GM18519 (cell line): ENCODE measurements around the gene PRSS16.
"Not testable (repeated sequence)": the region's sequence is repeated elsewhere in the genome, so short reads cannot be mapped to it uniquely, and the experiment has no call there.

Source experiments
- ATAC-seq: cut with Tn5 transposase; IDR thresholded peaks from one replicate; pipeline ENCODE4 v1.9.1; 2021; ENCODE audit warnings: mild to moderate bottlenecking, moderate library complexity; ENCODE audit not compliant: unreplicated experiment, low FRiP score

PRSS16 gene

GRCh38 chr6:27241443-27241842 lies 6.1 kb upstream of the PRSS16 start:
- ATAC-seq: no peak

DNA sequence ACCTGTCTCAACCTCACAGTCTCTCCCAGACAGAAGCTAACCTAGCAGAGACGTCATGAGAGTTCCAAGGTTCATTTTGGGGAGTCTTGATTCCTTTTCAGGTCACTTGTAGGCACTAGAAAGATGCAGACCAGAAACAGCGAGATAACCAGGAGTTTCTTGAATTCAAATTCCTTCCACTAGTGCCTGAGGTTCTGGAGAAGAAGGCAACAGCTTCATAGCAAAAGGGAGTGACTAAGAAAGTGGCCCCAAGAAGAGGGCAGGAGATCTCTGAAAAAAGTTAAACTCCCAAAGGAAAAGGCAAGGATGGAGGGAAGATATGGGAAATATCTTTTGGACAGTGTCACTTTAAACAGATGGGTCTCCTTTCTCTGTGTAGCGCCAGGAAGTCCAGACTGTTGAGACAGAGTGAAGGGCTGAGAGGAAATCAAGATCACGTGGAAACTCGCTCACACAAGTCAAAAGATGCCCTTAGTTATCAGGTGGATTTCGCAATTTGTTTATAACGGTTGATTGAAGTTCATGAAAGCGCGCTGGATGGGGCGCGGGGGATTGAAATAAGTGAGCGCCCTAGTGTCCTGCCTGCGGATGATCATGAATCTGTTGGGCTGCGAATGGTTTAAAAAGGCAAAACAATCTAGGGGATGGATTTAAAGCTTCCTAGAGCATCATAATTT lies 4.8 kb upstream of the PRSS16 start:
- no peak for ATAC-seq

DNA sequence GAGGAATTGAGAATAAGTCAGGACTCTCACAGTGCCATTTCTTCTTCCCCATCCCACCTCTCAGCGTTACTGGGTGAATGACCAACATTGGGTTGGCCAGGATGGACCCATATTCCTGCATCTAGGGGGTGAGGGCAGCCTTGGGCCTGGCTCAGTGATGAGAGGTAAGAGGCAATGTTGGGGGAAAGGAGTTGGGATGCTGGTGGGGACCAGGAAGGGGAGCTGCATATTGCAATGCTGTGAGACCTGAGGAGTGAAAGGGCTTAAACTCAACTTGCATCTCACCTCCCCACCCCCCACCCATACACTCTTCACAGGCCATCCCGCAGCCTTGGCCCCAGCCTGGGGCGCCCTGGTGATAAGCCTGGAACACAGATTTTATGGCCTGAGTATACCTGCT lies 1.3 kb downstream of the PRSS16 start:
- no peak for ATAC-seq

- no peak for ATAC-seq
Measured at GRCh38 chr6:27250277-27251111, 3.0 kb downstream of the PRSS16 start.

DNA sequence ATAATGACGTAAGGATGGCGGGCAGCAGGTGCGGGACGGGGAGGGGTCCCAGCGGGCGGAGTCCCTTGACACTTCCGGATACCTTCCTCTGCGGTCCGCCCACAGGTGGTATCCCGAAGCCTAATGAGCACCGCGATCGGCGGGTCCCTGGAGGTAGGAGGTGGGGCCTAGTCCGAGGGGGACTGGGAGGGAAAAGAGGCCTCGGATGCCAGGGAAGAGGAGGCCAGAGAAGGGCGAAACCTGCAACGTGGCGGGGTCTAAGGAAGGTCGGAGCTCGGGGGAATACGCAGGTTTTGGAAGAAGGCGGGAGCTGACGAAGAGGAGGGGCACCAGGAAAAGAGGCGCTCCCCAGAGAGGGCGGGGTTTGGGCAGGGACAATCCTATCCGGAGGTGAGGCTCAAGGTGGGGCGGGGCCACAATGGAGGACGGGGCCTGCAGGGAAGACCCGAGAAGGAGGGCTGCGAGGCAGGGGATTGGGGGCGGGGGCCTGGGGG lies 3.7 kb downstream of the PRSS16 start:
- ATAC-seq: peak; percentile 33

DNA sequence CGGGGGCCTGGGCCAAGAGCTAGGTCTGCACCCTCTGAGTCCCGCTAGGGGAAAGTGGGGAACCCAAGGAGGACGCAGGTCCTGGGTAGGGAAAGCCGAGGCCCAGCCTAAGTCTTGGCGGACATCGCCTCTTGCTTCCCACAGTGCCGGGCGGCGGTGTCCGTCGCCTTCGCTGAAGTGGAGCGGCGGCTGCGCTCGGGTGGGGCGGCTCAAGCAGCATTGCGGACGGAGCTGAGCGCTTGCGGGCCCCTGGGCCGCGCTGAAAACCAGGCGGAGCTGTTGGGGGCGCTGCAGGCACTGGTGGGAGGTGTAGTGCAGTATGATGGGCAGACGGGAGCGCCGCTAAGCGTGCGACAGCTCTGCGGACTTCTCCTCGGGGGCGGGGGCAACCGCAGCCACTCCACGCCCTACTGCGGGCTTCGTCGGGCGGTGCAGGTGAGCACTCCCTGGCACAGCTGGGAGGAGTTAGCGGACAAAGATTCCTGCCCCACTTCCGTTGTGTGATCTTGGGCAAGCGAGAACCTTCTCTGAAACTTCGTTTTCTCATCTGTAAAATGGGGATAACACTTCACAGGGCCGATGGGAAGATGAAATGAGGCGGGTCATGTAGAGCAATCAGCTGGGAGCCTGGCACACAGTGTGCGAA lies 4.2 kb downstream of the PRSS16 start:
- peak; percentile 85 for ATAC-seq

DNA sequence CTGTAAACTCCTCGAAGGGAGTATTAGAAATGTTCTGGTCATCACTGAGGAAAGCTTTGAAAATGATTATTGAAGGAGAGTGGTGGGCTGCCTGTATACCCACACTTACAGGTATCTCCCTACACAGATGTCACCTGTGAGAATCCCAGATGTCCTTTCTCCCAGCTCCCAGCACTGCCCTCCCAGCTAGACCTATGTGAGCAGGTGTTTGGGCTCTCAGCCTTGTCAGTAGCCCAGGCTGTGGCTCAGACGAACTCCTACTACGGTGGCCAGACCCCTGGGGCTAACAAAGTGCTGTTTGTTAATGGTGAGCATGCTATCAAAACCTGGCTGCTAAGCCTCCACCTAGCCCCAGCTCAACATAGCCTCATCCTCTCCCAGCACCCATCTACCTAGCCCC lies 7.1 kb downstream of the PRSS16 start:
- no peak for ATAC-seq

DNA sequence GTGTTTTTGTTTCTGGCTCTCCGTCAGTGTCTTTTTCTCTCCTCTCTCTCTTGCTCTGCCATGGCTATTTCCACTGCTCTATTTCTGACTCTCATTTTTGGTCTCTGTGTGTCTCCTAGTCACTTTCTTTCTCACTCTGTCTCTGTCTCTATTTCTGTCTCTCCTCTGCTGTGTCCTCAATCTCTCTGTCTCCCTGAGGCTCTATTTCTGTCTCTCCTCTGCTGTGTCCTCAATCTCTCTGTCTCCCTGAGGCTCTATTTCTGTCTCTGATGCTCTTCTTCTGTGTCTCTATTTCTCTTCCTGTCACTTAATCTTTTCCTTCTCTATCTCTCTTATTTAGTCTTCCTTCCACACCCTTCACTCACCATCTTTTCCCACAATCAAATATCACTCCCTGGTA lies 8.4 kb downstream of the PRSS16 start:
- no peak for ATAC-seq

- no peak for ATAC-seq
Measured at GRCh38 chr6:27260369-27260768, 12.9 kb downstream of the PRSS16 start.

- ATAC-seq: no peak
Measured at GRCh38 chr6:27260836-27261375, 13.4 kb downstream of the PRSS16 start.

DNA sequence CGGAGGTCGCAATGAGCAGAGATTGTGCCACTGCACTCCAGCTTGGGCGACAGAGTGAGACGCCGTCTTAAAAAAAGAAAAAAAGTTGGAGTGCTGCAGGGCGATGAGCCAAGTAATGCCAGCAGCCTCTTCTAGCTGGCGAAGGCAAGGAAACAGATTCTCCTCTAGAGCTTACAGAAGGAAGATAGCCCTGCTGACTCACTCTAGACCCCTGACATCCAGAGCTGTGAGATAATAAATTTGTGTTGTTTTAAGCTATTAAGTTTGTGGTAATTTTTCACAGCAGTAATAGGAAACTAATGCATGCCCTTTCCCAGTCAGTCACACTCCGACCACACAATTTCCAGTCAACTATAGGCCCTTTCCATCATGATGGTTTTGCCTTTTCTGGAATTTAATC lies 16.4 kb downstream of the PRSS16 start:
- no peak for ATAC-seq

GRCh38 chr6:27267003-27267402 lies 19.5 kb downstream of the PRSS16 start:
- ATAC-seq: not testable (repeated sequence)

DNA sequence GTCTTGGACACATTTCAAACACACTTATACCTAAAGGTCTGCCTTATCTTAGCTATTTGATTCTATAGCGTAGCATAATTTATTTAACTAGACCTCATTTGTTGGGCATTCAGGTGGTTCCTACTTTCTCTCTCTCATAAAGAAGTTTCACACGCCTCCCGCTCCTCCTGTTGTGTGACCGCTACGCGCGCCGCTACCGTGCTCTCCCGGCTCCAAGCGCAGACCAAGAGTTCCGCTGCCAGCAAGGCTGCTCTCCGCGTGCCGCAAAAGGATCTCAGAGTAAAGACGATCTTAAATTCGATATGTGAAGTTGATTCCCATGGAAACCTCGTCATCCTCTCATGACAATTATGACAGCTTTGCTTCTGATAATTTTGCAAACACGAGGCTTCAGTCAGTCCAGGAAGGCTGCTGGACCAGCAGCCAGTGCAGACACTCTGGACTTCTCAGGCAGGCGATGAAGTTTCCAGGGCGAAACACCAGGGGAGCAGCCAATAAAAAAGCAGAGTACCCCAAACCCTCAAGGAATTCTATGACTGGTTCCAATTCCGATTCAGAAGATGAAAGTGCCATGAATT lies 20.4 kb downstream of the PRSS16 start:
- ATAC-seq: no peak

GRCh38 chr6:27268803-27269202 lies 21.3 kb downstream of the PRSS16 start:
- ATAC-seq: no peak

GRCh38 chr6:27273783-27274182 lies 26.3 kb downstream of the PRSS16 start:
- no peak for ATAC-seq

- ATAC-seq: no peak
Measured at GRCh38 chr6:27275025-27275956, 27.8 kb downstream of the PRSS16 start.

- no peak for ATAC-seq
Measured at GRCh38 chr6:27279513-27280063, 32.1 kb downstream of the PRSS16 start.

- no peak for ATAC-seq
Measured at GRCh38 chr6:27280064-27280539, 32.6 kb downstream of the PRSS16 start.

- no peak for ATAC-seq
Measured at GRCh38 chr6:27280540-27281000, 33.1 kb downstream of the PRSS16 start.
